GM12878 (cell line): ENCODE measurements around the gene TOX2. TPM values are rescaled to one million over a fixed set of nuclear protein-coding genes. Genes with fewer than 3 reads are reported as not detected.
A peak's percentile ranks its signal among the peaks of the same experiment; 100 is the strongest.

Experiments used
- ATAC-seq: fragments of 200-7000 bp; cut with Tn5 transposase; 3 replicates; pipeline ENCODE4 v1.9.1; 2020; ENCODE audit warnings: mild to moderate bottlenecking, moderate library complexity
- BruUV-seq: library from RNA; stranded (reverse); fragments of 400-500 nt; replicated peaks from 2 replicates; lab custom pipeline; 2021; lab: Mats Ljungman, UMichigan
- CTCF ChIA-PET: fragments of 300-600 bp; sonication (Branson Sonifier 250); formaldehyde crosslinking; extraction: SDS; loops from one replicate; lab custom pipeline; 2021; ENCODE audit warnings: inconsistent platforms; lab: Yijun Ruan, JAX
- POLR2A ChIA-PET: fragments of 350-600 bp; formaldehyde crosslinking; extraction: SDS; loops from one replicate; lab custom pipeline; 2021; ENCODE audit warnings: inconsistent platforms; lab: Charles Lee
- RAD21 ChIA-PET: fragments of 300-600 bp; sonication (Branson Sonifier 250); formaldehyde crosslinking; loops from one replicate; lab custom pipeline; 2023; ENCODE audit warnings: antibody characterized with exemption; ENCODE audit not compliant: unreplicated experiment; lab: Charles Lee
- SMC1A ChIA-PET: fragments of 300-600 bp; sonication (Branson Sonifier 250); formaldehyde crosslinking; loops from one replicate; lab custom pipeline; 2023; ENCODE audit not compliant: unreplicated experiment, uncharacterized antibody; lab: Charles Lee
- DNase-seq: peaks from one replicate; pipeline ENCODE4 v3.0.0-alpha.2; 2011; ENCODE audit warnings: low read depth, low spot score
- FAIRE-seq: peaks from 3 replicates; lab custom pipeline; 2011; peaks lifted over from hg19 to GRCh38; lab: Jason Lieb, UNC
- H2AFZ ChIP-seq: 2 replicates; pipeline ENCODE4 v1.6.0; 2011; ENCODE audit warnings: low read depth, low read length, control low read depth; ENCODE audit not compliant: control insufficient read depth
- H3K27ac ChIP-seq: 2 replicates; pipeline ENCODE4 v1.5.1; 2011; ENCODE audit warnings: control low read depth; ENCODE audit not compliant: control insufficient read depth, insufficient read depth
- H3K27me3 ChIP-seq, 2 experiments: replicated peaks in 1 of 2; 2 replicates each; pipeline versions ENCODE4 v1.6.0 to v1.6.1; 2011; ENCODE audit warnings: low read length in 1 of 2; ENCODE audit not compliant: control insufficient read depth in 2 of 2, insufficient read depth in 2 of 2
- H3K36me3 ChIP-seq, 2 experiments: 2 replicates each; pipeline ENCODE4 v1.5.1; 2011; ENCODE audit warnings: low read length in 1 of 2; ENCODE audit not compliant: control insufficient read depth in 2 of 2, insufficient read depth in 2 of 2
- H3K4me1 ChIP-seq: 2 replicates; pipeline ENCODE4 v1.6.1; 2011; ENCODE audit warnings: mild to moderate bottlenecking, low read length, moderate library complexity, mixed read lengths; ENCODE audit not compliant: control insufficient read depth, insufficient read depth
- H3K4me2 ChIP-seq: 2 replicates; pipeline ENCODE4 v1.6.0; 2011; ENCODE audit warnings: control low read depth; ENCODE audit not compliant: control insufficient read depth, insufficient read depth
- H3K4me3 ChIP-seq: fragments of 200-600 bp; sonication (generic); 2 replicates; pipeline ENCODE4 v1.5.1; 2016
- H3K79me2 ChIP-seq: 2 replicates; pipeline ENCODE4 v1.6.0; 2011; ENCODE audit warnings: low read length; ENCODE audit not compliant: control insufficient read depth, insufficient read depth
- H3K9ac ChIP-seq: 2 replicates; pipeline ENCODE4 v1.8.0; 2011; ENCODE audit warnings: low read length, control low read depth, mixed read lengths; ENCODE audit not compliant: control insufficient read depth, insufficient read depth
- H3K9me3 ChIP-seq: replicated peaks from 3 replicates; pipeline ENCODE4 v1.5.1; 2011; ENCODE audit warnings: mild to moderate bottlenecking, low read length; ENCODE audit not compliant: control insufficient read depth, insufficient read depth
- H4K20me1 ChIP-seq: 2 replicates; pipeline ENCODE4 v1.6.0; 2011; ENCODE audit not compliant: control insufficient read depth, insufficient read depth
- CBX5 ChIP-seq: sonication (generic); IDR thresholded peaks from 2 replicates; pipeline ENCODE4 v1.6.1; 2016; ENCODE audit warnings: low read depth, moderate library complexity, mild to moderate bottlenecking, inconsistent platforms
- CHD2 ChIP-seq: IDR thresholded peaks from 2 replicates; pipeline ENCODE4 v1.6.1; 2011; ENCODE audit warnings: low read depth, low read length, improper control_type of control experiment, borderline replicate concordance
- CREB1 ChIP-seq: IDR thresholded peaks from 2 replicates; pipeline ENCODE4 v1.6.1; 2012; ENCODE audit warnings: low read depth, mild to moderate bottlenecking, inconsistent platforms
- E4F1 ChIP-seq: fragments of 450-650 bp; IDR thresholded peaks from 2 replicates; pipeline ENCODE4 v1.6.1; 2018; ENCODE audit warnings: borderline replicate concordance, mild to moderate bottlenecking; ENCODE audit not compliant: partially characterized antibody
- EP300 ChIP-seq, 2 experiments: fragments of 150-350 bp in 1 of 2; IDR thresholded peaks; 2 replicates each; pipeline ENCODE4 v1.6.1; 2011 to 2012; ENCODE audit warnings: low read depth in 2 of 2, low read length in 2 of 2, borderline replicate concordance in 1 of 2, improper control_type of control experiment in 1 of 2, inconsistent platforms in 1 of 2; ENCODE audit not compliant: control insufficient read depth in 1 of 2
- ETV6 ChIP-seq, 2 experiments: fragments of 450-650 bp in 1 of 2; IDR thresholded peaks in 1 of 2; conservative IDR thresholded peaks in 1 of 2; 2 replicates each; pipeline ENCODE4 v1.6.1; 2014; ENCODE audit warnings: antibody characterized with exemption in 1 of 2, borderline replicate concordance in 1 of 2, low read depth in 1 of 2, mild to moderate bottlenecking in 1 of 2, moderate library complexity in 1 of 2
- HCFC1 ChIP-seq: fragments of 150-350 bp; IDR thresholded peaks from 2 replicates; pipeline ENCODE4 v1.6.1; 2014; ENCODE audit warnings: low read length
- JUNB ChIP-seq: IDR thresholded peaks from 2 replicates; pipeline ENCODE4 v1.6.1; 2016; ENCODE audit warnings: antibody characterized with exemption, mild to moderate bottlenecking
- POU2F2 ChIP-seq: IDR thresholded peaks from 3 replicates; pipeline ENCODE4 v1.6.1; 2011; ENCODE audit warnings: low read depth, mild to moderate bottlenecking, low read length, borderline replicate concordance
- RB1 ChIP-seq: fragments of 450-650 bp; formaldehyde crosslinking; IDR thresholded peaks from 2 replicates; pipeline ENCODE4 v1.6.1; 2017; ENCODE audit warnings: mild to moderate bottlenecking, borderline replicate concordance
- RCOR1 ChIP-seq: conservative IDR thresholded peaks from 2 replicates; pipeline ENCODE4 v1.6.1; 2012; ENCODE audit warnings: low read depth, low read length, improper control_type of control experiment
- RUNX3 ChIP-seq: IDR thresholded peaks from 2 replicates; pipeline ENCODE4 v1.6.1; 2012; ENCODE audit warnings: low read length, inconsistent platforms
- WRNIP1 ChIP-seq: IDR thresholded peaks from 2 replicates; pipeline ENCODE4 v1.6.1; 2011; ENCODE audit warnings: low read depth, low read length, improper control_type of control experiment, borderline replicate concordance
- ZNF24 ChIP-seq: fragments of 450-650 bp; IDR thresholded peaks from 2 replicates; pipeline ENCODE4 v1.6.1; 2017; ENCODE audit warnings: antibody characterized with exemption, mild to moderate bottlenecking
- ZNF384 ChIP-seq: IDR thresholded peaks from 2 replicates; pipeline ENCODE4 v1.6.1; 2012; ENCODE audit warnings: low read depth, mild to moderate bottlenecking, low read length, improper control_type of control experiment, borderline replicate concordance
- WGBS: methylation state at CpG from one replicate; pipeline ENCODE4 v1.1.6; 2016; ENCODE audit warnings: low lambda C conversion rate; ENCODE audit not compliant: insufficient replicate concordance, insufficient coverage; ENCODE audit errors: missing lambda C conversion rate; 5-methylcytosine and 5-hydroxymethylcytosine counted together
- in situ Hi-C: fragments of 300-500 bp; cut with MboI; formaldehyde crosslinking; loops from 9 replicates; pipeline ENCODE4 v1.14.3; 2018; ENCODE audit warnings: mixed read lengths
- intact Hi-C: fragments of 100-400 bp; cut with micrococcal nuclease; formaldehyde crosslinking; loops from one replicate; pipeline ENCODE4 v1.14.2; 2022; ENCODE audit not compliant: unreplicated experiment
- polyA plus RNA-seq, 11 experiments: library from polyadenylated mRNA; depleted of rRNA in 4 of 11; unstranded in 6 of 11; stranded (reverse) in 5 of 11; fragments of >200 nt; fragmentation: Nextera tagmentation in 4 of 11; fragmentation: Illumina TruSeq in 1 of 11; extraction: Ambion mirVana in 4 of 11; extraction: Trizol in 1 of 11; gene quantifications; 1 replicate in 1 of 11; 2 replicates in 10 of 11; pipeline versions ENCODE4 v1.2.1 to v1.2.3, GENCODE V29; 2011 to 2016; ENCODE audit warnings: inconsistent platforms in 2 of 11, missing spikeins in 2 of 11, low read depth in 1 of 11
- total RNA-seq, 4 experiments: library from RNA; depleted of rRNA in 3 of 4; stranded (reverse); fragments of >200 nt in 3 of 4; fragmentation: Illumina TruSeq in 1 of 4; extraction: Trizol in 1 of 4; gene quantifications; 2 replicates each; pipeline versions ENCODE4 v1.2.1 to v1.2.3, GENCODE V29; 2013 to 2021

Gene TOX2
- total and polyA plus RNA-seq, 10 of the 15 experiments (the other 5 are each of a cell fraction or from before 2014, with no cell fraction given), result 2.6 to 40.5 (median 7.9) TPM

- BruUV-seq, result TSS peak; percentile 23
- Histone ChIP-seq H3K9me3 (no peaks in the 10 kb centered on the region), H3K4me2 (no peak overlapping the region), H3K79me2 (no peaks in the 10 kb centered on the region), H3K4me1 (peaks cover 5% of the 10 kb centered on the region; the same call in 1 of the 2 replicates), H3K27ac (no peak overlapping the region), H2AFZ (no peak overlapping the region), H3K4me3 (no peak overlapping the region), H3K36me3 (peaks cover 0 to 2% of the 10 kb centered on the region in 2 experiments; a peak in 1 of 4 replicates), H4K20me1 (no peaks in the 10 kb centered on the region), H3K9ac (no peak overlapping the region), H3K27me3 (no peaks in the 10 kb centered on the region)
- ChIA-PET CTCF (no interaction called here), SMC1A (interaction anchor here (0.9 to 2.0 kb wide), 6 partner anchors 10 to 80 kb away, joined by 3 to 7 read pairs (median 4); no protein-coding TSS in a partner anchor), RAD21 (interaction anchor here (0.9 to 1.1 kb wide), 2 partner anchors 12 to 258 kb away, joined by 3 read pairs; no protein-coding TSS in a partner anchor), POLR2A (no interaction called here)
- DNase-seq (no peak), FAIRE-seq (no peak), ATAC-seq (no peak)
- in situ Hi-C loops (no loop called here), intact Hi-C loops (no loop called here)
- WGBS, result 63% methylated on average over 12 of the region's 12 CpGs
- TF ChIP-seq RUNX3, result no peak
- TF ChIP-seq RCOR1, result no peak
- no peak for TF ChIP-seq RB1
- no peak for TF ChIP-seq ZNF384
- no peak for TF ChIP-seq CHD2
- no peak for TF ChIP-seq ETV6 (conservative IDR thresholded peaks at IDR 0.05 in 1 of 2, IDR thresholded peaks at IDR 0.05 in 1 of 2; ENCODE audit: borderline replicate concordance in 1 of 2, low read depth in 1 of 2)
- TF ChIP-seq CREB1, result no peak
- TF ChIP-seq HCFC1, result no peak
- TF ChIP-seq EP300 (IDR thresholded peaks at IDR 0.05; ENCODE audit: borderline replicate concordance in 1 of 2, control insufficient read depth in 1 of 2, low read depth in 2 of 2, low read length in 2 of 2), result no peak
- no peak for TF ChIP-seq JUNB
- no peak for TF ChIP-seq CBX5
- TF ChIP-seq POU2F2, result no peak
- no peak for TF ChIP-seq E4F1
- TF ChIP-seq ZNF24, result no peak
- TF ChIP-seq WRNIP1, result no peak
Observed at GRCh38 chr20:44008806-44009678, 94.4 kb downstream of the TOX2 start.
